ENCODE results near the gene NOXA1.
"Not testable (repeated sequence)": the region's sequence is repeated elsewhere in the genome, so short reads cannot be mapped to it uniquely, and the experiment has no call there.

NOXA1 gene

DNA sequence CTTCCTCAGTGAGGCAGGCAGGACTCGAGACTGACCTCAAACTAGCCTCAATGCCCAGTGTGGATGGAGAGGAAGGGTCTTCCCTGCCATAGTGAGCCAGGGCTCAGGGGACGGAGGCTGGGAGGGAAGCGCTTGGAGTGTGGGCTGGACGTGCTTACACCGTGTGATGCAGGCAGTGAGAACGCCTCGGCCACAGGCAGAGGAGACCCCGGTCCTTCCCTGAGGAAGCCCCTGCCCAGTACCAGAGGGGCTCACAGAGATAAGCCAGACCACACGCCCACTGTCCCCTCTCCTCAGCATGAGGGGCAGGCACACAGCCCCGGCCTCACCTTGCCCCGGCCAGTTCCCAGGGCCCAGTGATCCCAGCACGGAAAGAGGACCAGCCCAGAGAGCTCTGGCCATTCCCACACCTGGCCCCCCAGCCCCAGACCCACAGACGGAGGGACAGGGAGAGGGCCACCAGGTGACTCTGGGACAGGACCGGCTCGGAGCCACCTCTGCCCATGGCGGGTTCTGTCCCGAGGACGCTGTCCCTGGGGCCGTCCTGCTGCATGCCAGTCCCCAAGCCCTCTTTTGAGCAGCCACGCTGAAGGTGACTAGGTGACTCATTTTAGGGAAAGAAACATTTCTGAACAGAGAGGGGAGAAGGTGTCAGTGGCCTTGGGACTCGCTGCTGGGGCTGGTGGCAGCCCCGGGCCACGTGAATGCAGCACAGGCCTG is 42.0 kb downstream of the NOXA1 start:
- DNase-seq (ENCODE audit: low spot score): no peak

DNA sequence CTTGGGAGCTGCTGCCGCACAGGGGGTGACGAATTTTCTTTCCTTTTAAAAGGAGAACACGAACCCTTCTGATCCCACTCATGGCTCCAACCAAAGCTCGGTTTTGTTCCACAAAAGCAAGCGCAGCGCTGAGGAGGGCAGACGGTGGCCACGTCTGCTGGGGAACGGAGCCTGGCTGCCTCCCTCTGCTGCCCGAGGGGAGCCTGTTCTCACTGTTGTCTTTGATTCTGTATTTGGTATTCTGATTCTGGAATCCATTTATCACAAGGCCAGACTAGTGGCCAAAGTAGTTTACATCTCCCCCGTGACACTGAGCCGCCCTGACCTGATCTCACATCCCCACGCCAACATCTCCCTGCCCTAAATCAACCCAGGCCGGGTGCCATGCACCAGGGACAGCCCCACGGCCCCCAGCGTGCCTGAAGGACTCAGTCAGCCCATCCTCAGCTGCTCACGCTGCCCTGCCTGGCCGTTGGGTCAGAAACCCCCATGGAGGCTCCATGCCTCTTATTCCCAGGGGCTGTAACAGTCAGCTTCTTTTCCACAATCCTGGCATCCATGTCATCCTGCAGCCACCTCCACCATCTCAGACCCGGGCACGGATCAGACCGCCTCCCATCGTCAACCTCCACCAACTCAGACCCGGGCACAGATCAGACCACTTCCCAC is 42.7 kb downstream of the NOXA1 start:
- DNase-seq (ENCODE audit: low spot score): no peak

DNA sequence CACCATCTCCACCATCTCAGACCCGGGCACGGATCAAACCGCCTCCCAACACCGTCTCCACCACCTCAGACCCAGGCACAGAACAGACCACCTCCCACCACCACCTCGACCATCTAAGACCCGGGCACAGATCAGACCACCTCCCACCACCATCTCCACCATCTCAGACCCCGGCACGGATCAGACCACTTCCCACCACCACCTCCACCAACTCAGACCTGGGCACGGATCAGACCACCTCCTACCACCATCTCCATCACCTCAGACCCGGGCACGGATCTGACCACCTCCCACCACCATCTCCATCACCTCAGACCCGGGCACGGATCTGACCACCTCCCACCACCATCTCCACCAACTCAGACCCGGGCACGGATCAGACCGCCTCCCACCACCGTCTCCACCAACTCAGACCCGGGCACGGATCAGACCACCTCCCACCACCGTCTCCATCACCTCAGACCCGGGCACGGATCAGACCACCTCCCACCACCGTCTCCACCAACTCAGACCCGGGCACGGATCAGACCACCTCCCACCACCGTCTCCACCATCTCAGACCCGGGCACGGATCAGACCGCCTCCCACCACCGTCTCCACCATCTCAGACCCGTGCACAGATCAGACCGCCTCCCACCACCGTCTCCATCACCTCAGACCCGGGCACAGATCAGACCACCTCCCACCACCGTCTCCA is 43.3 kb downstream of the NOXA1 start:
- DNase-seq (ENCODE audit: low spot score): not testable (repeated sequence)

DNA sequence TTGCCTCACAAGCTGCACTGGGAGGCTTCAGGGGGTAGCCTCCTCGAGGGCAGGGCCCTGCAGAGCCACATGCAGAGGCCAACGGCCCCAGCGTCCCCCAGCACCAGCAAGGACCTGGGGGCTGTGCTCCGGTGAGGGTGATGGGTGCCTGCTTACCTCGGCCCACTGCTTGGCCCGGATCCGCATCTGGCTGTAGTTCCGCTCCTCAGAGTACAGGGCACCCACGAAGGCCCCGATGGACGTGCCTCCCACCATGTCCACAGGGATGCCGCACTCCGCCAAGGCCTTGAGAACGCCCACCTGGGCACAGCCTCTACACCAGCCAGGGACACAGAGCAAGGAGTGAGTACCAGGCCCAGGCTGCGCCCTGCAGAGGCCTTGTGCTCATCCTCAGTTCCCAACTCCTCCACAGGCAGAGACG is 44.0 kb downstream of the NOXA1 start:
- no peak for DNase-seq (ENCODE audit: low spot score)

DNA sequence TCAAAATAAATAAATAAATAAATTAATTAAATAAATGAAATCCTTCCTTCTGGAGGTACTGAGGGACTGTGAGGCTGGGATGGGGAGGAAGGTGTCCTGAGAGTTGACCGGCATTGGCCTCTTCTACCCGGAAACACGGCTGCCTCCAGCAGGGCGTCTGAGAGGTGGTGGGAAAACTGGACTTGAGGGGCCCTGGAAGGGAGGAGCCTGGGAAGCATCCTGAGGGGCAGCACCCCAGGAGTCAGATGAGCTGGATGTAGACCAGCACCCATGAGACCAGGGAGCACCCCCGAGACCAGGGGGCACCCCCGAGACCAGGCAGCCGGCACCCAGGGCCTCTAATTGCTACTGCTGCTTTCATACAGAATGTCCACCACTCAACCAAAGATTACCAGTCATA is 44.7 kb downstream of the NOXA1 start:
- no peak for DNase-seq (ENCODE audit: low spot score)

DNA sequence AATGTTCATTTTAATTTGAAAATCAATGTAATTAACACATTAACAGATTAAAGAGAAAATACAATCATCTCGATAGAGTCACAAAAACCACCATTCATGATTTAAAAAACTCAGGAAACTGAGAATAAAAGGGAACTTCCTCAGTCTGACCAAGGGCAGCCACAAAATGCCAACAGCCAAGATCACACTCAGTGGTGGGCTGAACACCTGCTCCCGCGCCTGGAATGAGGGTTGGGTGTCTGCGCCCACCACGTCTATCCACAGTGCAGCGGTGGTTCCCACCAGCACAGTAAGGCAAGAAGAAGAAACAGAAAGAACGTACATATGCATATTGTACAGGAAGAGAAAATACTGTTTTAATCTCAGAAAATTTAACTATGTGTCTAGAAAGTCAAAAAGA is 47.6 kb downstream of the NOXA1 start:
- DNase-seq (ENCODE audit: low spot score): no peak

DNA sequence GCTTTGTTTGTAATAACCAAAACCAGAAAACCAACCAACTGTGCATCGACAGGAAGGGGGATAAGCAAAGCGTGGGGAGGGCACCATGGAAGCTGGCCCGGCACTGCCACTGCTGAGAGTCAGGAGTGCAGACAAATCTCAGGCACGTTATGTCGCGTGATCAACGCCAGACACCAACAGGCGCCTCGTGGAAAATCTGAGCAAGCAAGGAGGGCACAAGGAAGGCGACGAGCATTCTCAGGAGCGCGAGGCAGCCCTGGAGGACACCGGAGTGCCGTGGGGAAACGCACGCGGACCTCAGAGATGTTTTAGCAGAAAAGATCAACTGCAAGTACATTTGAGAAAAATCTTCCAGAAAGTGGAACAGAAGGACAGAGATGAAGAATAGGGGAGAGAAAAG is 51.1 kb downstream of the NOXA1 start:
- DNase-seq (ENCODE audit: low spot score): no peak

DNA sequence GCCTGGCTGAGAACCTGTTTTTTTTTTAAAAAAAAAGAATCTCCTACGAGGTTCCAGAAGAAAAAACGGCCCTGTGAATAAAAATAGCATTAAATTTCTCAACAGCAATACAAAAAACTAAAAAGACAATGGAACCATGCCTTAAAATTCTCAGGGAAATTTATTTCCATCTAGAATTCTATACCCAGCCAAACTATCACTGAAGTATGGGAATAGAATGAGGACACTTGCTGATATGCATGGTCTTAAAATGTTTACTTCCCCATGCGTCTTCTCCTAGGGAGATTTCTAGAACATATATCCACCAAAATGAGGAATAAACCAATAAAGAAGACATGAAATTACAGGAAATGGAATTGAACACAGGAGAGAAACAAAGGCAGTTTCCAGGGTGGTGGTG is 52.5 kb downstream of the NOXA1 start:
- DNase-seq (ENCODE audit: low spot score): no peak

DNA sequence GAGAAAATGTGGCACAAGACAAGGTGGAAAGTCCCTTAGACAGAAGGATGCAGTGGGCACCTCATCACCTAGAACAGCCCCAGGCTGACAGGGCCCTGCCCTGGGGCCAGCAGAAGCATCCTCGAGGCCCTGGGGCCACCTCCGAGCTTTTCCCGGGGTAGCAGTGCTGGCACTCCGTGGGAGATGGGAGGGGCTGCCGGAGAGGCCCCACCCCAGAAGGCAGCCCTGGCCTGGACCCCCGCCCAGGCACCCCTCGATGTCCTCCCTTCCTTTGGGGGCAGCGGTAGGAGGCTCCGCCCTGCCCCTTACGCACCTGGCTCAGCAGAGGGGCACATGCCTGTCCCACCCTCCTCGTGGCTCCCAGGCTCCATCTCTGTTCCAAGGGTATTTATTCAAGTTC is 53.7 kb downstream of the NOXA1 start:
- no peak for DNase-seq (ENCODE audit: low spot score)

DNA sequence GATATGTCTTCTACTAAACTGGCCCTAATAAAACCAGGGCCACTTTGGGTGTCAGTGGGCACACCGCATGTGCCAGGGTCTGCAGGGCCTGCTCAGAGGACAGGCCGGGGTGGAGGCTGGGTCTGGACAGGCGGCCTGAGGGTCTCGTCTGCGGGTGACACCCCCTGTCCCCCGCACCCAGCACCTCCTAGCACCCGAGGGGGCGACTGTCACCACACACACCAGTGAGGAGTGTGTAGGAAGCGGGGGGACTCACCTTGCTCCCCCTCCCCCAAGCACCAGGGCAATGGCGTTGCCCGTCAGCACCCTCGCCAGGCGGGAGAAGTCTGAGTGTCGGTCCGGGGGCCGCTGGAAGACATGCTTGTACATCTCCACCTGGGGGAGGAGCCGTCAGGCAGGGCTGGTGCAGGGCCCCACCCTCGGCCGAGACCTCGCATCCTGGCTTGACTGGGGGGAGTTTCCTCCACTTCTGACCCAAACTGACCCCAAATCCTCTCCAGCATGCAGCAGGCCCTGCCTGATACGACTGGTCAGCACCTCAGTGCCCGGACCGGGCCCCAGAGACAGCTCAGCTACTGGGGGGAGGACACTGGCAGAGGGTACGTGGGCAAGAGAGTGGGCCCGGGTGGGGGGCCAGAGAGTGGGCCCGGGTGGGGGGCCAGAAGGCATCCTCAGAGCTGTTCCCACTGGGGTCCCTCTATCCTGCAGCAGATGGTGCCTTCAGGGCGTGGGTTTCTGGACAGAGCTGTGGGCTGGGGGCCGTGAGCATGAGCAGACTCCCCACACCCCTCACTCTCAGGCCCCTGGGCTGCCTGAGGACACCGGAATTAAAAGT is 54.8 kb downstream of the NOXA1 start:
- DNase-seq (ENCODE audit: low spot score): no peak

DNA sequence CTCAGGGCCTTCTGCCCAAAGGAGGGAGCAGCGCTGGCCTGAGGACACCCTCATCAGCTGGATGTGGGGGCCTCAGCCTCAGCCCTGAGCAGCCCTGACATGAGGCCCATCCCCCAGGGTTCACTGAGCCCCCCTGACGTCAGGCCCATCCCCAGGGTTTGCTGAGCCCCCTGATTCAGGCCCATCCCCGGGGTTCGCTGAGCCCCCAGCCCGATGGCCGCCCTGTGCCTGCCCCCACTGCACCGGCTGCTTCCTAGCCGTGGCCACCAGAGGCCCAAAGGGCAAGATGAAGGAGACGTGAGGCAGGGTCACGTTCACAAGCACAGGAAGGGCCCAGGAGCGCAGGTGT is 55.4 kb downstream of the NOXA1 start:
- no peak for DNase-seq (ENCODE audit: low spot score)

DNA sequence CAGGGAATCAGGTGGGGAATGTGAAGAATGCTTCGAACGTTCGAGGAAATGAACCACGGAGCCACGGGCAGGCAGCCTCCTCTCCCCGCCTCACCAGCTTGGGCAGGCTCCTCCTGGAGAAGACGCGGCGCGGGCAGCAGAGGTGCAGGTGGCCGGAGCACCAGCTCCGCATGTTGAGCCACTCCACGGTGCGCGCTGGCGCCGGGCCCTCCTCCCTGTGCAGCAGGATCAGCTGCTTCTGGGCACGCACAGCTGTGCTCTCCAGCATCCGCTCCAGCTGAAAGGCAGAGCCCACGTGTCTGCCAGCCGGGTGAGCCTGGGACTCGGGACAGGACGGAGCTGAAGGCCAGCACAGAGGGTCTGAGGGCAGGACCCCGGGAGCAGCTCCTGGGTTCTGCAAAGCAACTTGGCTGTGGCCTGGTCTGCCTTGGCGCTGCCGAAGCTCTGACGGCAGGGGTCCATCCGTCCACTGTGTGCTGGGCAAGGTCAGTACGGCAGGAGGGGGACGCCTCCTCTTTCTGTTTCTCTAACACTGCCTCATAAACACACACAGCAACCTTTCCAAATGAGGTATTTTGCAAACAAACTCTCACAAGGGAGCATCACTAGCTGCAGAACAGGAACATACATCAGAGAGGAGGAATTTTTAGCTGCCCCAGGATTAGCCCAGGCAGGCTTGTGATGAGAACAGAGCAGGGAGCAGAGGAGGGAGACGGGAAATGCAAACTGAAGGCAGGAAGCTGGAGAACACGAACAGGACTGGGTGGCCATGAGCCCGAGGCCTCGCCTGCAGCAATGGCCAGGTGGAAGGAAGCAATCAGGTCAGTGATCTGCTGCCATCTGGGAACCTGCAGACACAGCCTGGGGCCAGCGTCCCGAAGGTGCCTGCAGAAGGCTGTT is 56.0 kb downstream of the NOXA1 start:
- DNase-seq (ENCODE audit: low spot score): no peak

DNA sequence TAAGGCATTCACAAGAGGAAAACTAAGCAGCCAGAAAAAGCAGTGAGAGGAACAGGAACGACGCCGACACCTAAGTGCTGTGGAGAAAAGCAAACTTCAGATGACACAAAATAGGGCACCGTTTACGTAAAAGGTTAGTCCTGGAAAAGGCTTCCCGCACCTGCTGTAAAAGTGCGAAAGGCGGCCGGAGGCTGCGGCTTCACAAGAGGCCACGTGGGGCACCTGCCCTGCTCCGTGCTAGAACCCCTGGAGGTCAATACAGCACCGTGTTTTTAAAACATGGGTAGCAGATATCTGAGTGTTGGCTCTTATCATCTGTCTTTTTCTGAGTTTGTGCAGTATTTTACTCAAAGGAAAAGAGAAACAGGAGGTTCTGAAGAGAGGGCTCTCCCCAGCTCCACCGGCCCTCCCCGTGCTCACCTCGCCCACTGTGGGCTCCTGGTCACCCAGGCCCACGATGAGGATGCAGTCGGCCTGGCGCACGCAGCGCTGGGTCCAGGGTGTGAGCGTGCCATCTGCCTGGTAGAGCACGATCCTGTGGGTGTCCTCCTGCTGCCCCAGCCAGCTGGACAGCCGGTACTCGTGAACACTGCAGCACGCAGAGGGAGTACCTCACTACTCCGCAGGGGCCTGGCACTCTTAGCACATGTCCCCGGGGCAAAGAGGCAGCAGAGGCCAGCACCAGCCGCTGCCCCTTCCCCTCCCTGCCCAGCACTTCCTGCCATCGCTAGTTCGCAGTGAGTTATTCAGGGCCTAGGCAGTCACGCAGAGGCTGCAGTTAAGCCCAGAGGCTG is 56.9 kb downstream of the NOXA1 start:
- no peak for DNase-seq (ENCODE audit: low spot score)

DNA sequence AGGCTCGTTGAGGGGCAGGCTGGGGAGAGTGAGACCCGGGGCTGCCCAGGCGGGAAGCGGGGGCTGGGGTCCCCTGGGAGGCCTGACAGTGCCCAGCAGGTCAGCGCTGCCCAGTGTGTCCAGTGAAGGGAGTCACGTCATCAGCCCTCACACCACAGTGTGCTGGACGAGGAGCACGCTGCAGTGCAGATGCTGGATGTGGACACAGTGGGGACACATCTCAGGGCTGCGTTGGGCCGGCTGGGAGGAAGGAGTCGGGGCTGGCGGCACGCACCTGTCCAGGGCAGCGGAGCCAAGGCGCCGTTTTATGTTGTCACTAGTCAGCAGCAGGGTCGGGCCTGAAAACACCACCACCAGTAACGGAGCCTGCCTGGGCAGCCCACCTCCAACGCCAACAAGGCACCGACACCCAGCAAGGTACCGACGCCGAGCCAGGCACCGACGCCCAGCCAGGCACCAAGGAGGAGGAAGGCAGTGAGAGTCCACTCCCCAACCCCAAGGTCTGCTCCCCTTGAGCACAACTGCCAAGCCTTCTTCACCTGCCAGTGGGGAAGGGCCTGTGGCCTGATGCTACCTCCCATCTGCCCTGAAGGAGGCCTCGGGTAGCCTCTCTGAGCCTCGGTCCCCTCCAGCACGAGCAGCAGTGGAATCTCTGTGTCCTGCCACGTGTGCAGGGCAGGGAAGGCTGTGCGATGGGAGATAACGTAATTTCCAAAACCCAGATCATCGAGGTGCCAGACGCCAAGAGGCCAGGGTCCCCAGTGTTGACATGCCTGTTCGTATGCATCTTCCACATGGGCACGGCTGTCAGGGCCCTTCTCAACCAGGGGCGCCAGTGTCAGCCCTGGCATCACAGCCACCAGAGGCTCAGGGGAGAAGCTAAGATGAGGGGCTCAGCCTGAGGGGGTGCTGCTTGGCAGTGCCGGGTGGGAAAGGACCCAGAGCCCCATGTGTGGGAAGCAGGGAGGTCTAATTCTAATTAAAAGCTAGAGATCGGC is 57.8 kb downstream of the NOXA1 start:
- DNase-seq (ENCODE audit: low spot score): no peak

DNA sequence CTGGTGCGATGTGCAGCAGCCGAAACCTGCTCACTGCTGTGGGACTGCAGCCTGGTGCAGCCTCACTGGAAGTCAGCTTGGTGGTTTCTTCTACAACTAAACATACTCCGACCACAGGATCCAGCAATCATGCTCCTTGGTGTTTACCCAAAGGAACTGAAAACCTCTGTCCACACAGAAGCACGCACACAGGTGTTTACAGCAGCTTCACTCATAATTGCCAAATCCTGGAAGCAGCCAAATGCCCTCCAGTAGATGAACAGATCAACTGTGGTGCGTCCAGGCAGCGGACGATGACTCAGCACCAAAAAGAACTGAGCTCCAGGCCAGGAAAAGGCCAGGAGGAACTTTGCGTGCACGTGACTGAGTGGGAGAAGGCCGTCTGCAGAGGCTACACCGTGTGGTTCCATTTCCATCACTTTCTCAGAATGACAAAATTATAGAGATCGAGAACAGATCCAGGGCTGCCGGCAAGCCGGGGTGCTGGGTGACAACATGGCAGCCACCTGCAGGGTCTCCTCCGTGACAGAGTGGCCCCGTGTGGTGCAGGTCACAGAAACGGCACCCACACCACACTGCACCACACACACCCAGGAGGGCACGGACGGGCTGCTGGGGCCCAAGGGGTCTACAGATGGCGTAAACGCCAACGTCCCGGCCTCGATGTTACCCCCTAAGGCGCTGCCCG is 59.0 kb downstream of the NOXA1 start:
- no peak for DNase-seq (ENCODE audit: low spot score)

All from HuH-7.5 (cell line).